BLaER1 (cell line): Measurements from ENCODE around the gene UBE2M.
"Not testable (repeated sequence)": the region's sequence is repeated elsewhere in the genome, so short reads cannot be mapped to it uniquely, and the experiment has no call there.

Source experiments
- H3K27ac ChIP-seq: shearing (Covaris generic); formaldehyde crosslinking; 2 replicates; pipeline ENCODE4 v1.8.1; 2022
- H3K27me3 ChIP-seq: shearing (Covaris generic); formaldehyde crosslinking; 2 replicates; pipeline ENCODE4 v1.8.1; 2022
- H3K36me3 ChIP-seq: shearing (Covaris generic); formaldehyde crosslinking; 2 replicates; pipeline ENCODE4 v1.8.1; 2022
- H3K4me1 ChIP-seq: shearing (Covaris generic); formaldehyde crosslinking; 2 replicates; pipeline ENCODE4 v1.8.1; 2022
- H3K4me2 ChIP-seq: shearing (Covaris generic); formaldehyde crosslinking; 2 replicates; pipeline ENCODE4 v1.8.1; 2022
- H3K4me3 ChIP-seq: shearing (Covaris generic); formaldehyde crosslinking; 2 replicates; pipeline ENCODE4 v1.8.1; 2022
- H3K9ac ChIP-seq: shearing (Covaris generic); formaldehyde crosslinking; 2 replicates; pipeline ENCODE4 v1.8.1; 2022
- H3K9me3 ChIP-seq: shearing (Covaris generic); formaldehyde crosslinking; 2 replicates; pipeline ENCODE4 v1.8.1; 2022
- H4K20me1 ChIP-seq: shearing (Covaris generic); formaldehyde crosslinking; 2 replicates; pipeline ENCODE4 v1.8.1; 2022
- Cebpa-rat ChIP-seq: shearing (Covaris generic); IDR thresholded peaks from 2 replicates; pipeline ENCODE4 v1.8.1; 2022

Gene UBE2M

DNA sequence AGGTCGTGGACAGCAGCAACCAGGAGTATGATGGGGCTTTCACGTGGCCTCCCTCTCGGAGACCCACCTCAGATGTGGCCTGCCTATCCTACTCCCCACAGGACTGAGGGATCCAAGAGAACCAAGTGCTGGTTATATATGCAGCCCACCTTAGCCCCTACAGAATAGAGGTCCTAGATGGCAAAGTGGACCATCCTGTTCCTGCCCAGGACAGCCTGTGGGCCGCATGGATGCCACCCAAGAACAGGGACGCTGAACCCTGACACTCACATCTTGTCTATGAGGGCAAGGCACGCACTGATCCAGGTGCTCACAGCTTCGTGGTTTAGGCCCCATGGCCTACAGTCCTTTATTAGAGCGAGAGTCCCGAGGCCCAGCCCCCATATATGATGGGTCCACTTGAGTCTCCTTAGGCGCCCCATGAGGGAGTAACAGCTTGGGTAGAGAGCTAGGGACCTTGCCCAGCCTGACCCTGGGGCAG is 45.2 kb downstream of the UBE2M start:
- TF ChIP-seq Cebpa-rat: no peak
- peaks cover 30% of the 10 kb centered on the region for H3K36me3 ChIP-seq
- no peak overlapping the region for H3K4me3 ChIP-seq
- H3K4me2 ChIP-seq: peak overlapping the region; percentile 95
- peaks cover 58% of the 10 kb centered on the region for H3K4me1 ChIP-seq
- H3K9me3 ChIP-seq: peaks cover 7% of the 10 kb centered on the region
- H3K27me3 ChIP-seq: no peaks in the 10 kb centered on the region
- H3K27ac ChIP-seq: peak overlapping the region; percentile 80
- H4K20me1 ChIP-seq: peaks cover 22% of the 10 kb centered on the region
- H3K9ac ChIP-seq: peak overlapping the region; percentile 82; the same call in 1 of the 2 replicates

DNA sequence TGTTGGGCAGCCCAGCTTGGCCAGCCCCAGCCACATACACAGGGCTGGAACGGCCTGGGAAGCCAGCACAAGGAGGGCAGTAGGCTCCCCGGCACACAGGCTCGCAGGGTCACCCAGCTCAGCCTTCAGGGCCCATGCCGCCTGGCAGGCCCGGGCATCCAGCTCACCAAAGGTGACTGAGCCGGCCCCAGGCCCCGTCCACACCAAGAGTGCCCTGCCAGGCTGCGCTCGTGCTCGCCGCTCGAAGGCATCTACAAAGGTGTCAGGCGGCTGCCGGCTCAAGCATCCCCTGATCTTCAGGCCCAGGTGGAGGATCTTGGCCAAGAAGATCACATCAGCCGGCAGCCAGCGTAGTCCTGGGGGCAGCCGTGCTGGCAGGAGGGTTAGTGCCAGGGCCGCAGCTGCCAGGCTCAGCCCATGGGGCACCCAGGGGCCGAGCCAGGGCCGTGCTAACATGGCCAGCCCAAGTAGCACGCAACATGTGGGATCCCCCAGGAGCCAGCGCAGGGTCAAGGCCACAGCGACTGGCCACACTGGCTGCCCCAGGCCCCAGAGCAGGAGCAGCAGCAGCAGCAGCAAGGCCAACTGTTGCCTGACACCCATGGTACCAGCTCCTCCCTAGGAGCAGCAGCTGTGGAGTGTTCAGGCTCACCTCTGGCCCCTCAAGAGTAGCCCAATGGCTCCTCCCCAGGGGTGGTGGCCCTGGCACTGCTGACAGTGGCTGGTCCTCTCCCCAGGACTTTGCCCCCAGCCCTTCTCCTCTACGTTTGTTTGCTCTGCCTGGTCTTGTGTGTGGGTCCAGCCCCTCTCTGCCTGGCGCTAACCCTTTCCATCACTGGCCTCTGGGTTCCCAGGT is 46.8 kb downstream of the UBE2M start, which contains the start of gene SLC27A5:
SLC27A5 (minus strand) TSS at position 640 of the 856 bp plus-strand sequence; CDS start at position 603, 37 bp downstream.
- Histone ChIP-seq H3K9ac (no peak within 1 kb of the TSS), H3K27me3 (no peaks in the 10 kb centered on the region), H4K20me1 (peaks cover 9% of the 10 kb centered on the region; the same call in 1 of the 2 replicates), H3K4me1 (peaks cover 49% of the 10 kb centered on the region), H3K27ac (0 out of 2 replicates have a peak within 1 kb of the TSS, but pooled peaks have one; percentile 13), H3K4me3 (no peak within 1 kb of the TSS), H3K36me3 (peaks cover 23% of the 10 kb centered on the region), H3K4me2 (no peak within 1 kb of the TSS), H3K9me3 (peaks cover 24% of the 10 kb centered on the region)
- TF ChIP-seq Cebpa-rat: no peak

DNA sequence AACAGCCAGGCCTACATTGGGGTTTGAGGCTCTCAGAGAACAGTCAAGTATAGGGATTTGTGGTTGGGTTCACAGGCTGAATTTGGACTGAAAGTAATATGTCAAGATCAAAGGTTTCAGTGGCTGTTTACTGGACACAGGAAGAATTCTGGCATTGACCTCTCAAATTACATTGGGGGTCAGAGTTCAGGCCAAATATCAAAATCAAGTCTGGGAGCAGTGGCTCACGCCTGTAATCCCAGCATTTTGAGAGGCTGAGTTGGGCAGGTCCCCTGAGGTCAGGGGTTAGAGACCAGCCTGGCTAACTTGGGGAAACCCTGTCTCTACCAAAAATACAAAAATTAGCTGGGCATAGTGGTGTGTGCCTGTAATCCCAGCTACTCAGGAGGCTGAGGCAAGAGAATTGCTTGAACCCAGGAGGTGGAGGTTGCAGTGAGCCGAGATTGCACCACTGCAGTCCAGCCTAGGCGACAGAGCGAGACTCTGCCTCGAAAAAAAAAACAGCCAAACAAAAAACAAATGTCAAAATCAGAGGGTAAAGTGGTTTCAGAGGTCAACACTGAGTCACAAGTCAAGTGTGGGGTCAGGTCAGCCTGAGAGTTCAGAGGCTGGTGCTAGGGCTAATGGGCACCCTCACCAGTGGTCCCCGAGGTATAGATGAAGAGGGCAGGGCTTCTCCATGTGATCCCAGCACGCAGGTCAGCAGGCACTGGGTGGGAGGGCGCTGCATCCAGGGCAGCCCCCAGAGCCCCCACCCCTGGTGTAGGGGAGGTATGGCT is 48.1 kb downstream of the UBE2M start:
- Histone ChIP-seq H3K9ac (peak overlapping the region; percentile 22; the same call in 1 of the 2 replicates), H3K4me1 (peaks cover 37% of the 10 kb centered on the region), H3K27ac (0 out of 2 replicates have a peak overlapping the region, but pooled peaks have one; percentile 1), H4K20me1 (no peaks in the 10 kb centered on the region), H3K9me3 (peaks cover 31% of the 10 kb centered on the region), H3K4me3 (no peak overlapping the region), H3K4me2 (peak overlapping the region; percentile 61), H3K36me3 (peaks cover 10% of the 10 kb centered on the region; the same call in 1 of the 2 replicates), H3K27me3 (no peaks in the 10 kb centered on the region)
- no peak for TF ChIP-seq Cebpa-rat

DNA sequence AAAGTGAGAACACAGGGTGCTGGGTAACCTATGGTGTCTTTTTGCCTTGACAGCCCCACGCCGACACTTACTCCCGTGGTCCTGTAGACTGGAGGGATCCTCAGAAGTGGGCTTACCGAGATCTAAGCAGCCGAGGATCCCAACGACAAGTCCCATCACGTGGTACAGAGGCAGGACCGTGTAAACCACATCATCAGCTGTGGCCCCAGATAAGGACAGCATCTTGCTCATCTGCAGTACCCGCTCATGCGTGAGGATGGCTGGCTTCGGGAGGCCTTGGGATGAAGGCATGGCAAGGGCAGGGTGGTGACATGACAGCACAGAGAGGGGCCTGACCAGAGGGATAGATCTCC is 48.7 kb downstream of the UBE2M start:
- Histone ChIP-seq H3K4me2 (peak overlapping the region; percentile 61), H3K4me3 (no peak overlapping the region), H3K9me3 (peaks cover 31% of the 10 kb centered on the region), H3K9ac (peak overlapping the region; percentile 22; the same call in 1 of the 2 replicates), H3K4me1 (peaks cover 32% of the 10 kb centered on the region), H3K27ac (peak overlapping the region; percentile 1; the same call in 1 of the 2 replicates), H3K36me3 (peaks cover 10% of the 10 kb centered on the region; the same call in 1 of the 2 replicates), H4K20me1 (no peaks in the 10 kb centered on the region), H3K27me3 (no peaks in the 10 kb centered on the region)
- no peak for TF ChIP-seq Cebpa-rat

DNA sequence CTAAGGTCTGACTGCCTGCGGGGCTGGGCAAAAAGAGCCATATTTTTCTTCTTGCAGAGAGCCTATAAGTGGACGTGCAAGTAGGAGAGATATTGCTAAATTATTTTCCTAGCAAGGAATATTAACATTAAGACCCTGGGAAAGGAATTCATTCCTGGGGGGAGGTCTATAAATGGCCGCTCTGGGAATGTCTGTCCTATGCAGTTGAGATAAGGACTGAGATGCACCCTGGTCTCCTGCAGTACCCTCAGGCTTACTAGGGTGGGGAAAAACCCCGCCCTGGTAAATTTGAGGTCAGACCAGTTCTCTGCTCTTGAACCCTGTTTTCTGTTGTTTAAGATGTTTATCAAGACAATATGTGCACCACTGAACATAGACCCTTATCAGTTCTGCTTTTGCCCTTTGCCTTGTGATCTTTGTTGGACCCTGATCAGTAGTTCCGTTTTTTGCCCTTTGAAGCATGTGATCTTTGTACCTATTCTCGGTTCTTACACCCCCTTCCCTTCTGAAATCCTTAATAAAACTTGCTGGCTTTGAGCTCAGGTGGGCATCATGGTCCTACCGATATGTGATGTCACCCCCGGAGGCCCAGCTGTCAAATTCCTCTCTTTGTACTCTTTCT is 50.7 kb downstream of the UBE2M start:
- H3K36me3 ChIP-seq, H3K4me2 ChIP-seq, H3K4me3 ChIP-seq, H3K27me3 ChIP-seq, H3K9ac ChIP-seq, H3K27ac ChIP-seq, H4K20me1 ChIP-seq: not testable (repeated sequence)
- H3K4me1 ChIP-seq: peaks cover 19% of the 10 kb centered on the region
- H3K9me3 ChIP-seq: peaks cover 31% of the 10 kb centered on the region
